HG03039 (cell line): Measurements from ENCODE around the gene LPXN.

ENCODE experiments used
- ATAC-seq: cut with Tn5 transposase; IDR thresholded peaks from one replicate; pipeline ENCODE4 v1.9.1; 2021; ENCODE audit warnings: mild to moderate bottlenecking, moderate library complexity; ENCODE audit not compliant: unreplicated experiment

LPXN gene

GRCh38 chr11:58575377-58576020, at the start of gene LPXN:
Gene LPXN, minus strand, starts transcription at chr11:58575856. Its CDS starts 84 bp downstream, at chr11:58575772.
- ATAC-seq, result no peak

- ATAC-seq, result no peak
These were observed 49.4 kb upstream of the LPXN start for GRCh38 chr11:58625086-58625485.

- no peak for ATAC-seq
These were observed 46.7 kb upstream of the LPXN start, which contains the start of gene CNTF for GRCh38 chr11:58622344-58622743. Gene CNTF, plus strand, starts transcription at chr11:58622665. Its CDS starts 88 bp downstream, at chr11:58622753.

GRCh38 chr11:58621586-58622262, 46.1 kb upstream of the LPXN start:
- no peak for ATAC-seq

- no peak for ATAC-seq
These were observed 42.4 kb upstream of the LPXN start for GRCh38 chr11:58617976-58618557.

GRCh38 chr11:58616594-58616993, 40.9 kb upstream of the LPXN start:
- ATAC-seq, result no peak

- ATAC-seq, result no peak
These were observed 39.9 kb upstream of the LPXN start for GRCh38 chr11:58615559-58615958.

GRCh38 chr11:58613228-58613627, 37.6 kb upstream of the LPXN start:
- ATAC-seq, result no peak

- ATAC-seq, result no peak
These were observed 34.1 kb upstream of the LPXN start for GRCh38 chr11:58609723-58610122.

- ATAC-seq, result no peak
These were observed 32.7 kb upstream of the LPXN start for GRCh38 chr11:58608331-58608730.

GRCh38 chr11:58606930-58607714, 31.5 kb upstream of the LPXN start:
- ATAC-seq, result no peak

- ATAC-seq, result no peak
These were observed 24.9 kb upstream of the LPXN start for GRCh38 chr11:58600510-58600909.

- ATAC-seq, result no peak
These were observed 22.0 kb upstream of the LPXN start for GRCh38 chr11:58597486-58598144.

GRCh38 chr11:58596621-58597020, 21.0 kb upstream of the LPXN start:
- no peak for ATAC-seq

GRCh38 chr11:58594826-58595225, 19.2 kb upstream of the LPXN start:
- ATAC-seq, result no peak

- no peak for ATAC-seq
These were observed 17.3 kb upstream of the LPXN start for GRCh38 chr11:58592760-58593472.

- no peak for ATAC-seq
These were observed 16.0 kb upstream of the LPXN start for GRCh38 chr11:58591659-58592058.

GRCh38 chr11:58586998-58587397, 11.3 kb upstream of the LPXN start:
- ATAC-seq, result no peak

GRCh38 chr11:58582437-58582836, 6.8 kb upstream of the LPXN start:
- no peak for ATAC-seq

GRCh38 chr11:58580311-58580710, 4.7 kb upstream of the LPXN start:
- no peak for ATAC-seq
